IMR-90 (cell line): Measurements from ENCODE around the gene ATG5. TPM values are rescaled to one million over a fixed set of nuclear protein-coding genes. Genes with fewer than 3 reads are reported as not detected.

Experiments used
- ATAC-seq: fragments of 200-7000 bp; cut with Tn5 transposase; 2 replicates; pipeline ENCODE4 v1.9.1; 2020; ENCODE audit warnings: low read depth, mild to moderate bottlenecking, moderate library complexity
- BruUV-seq: library from RNA; stranded (reverse); fragments of 400-500 nt; replicated peaks from 2 replicates; lab custom pipeline; 2021; lab: Mats Ljungman, UMichigan
- CTCF ChIA-PET: fragments of 300-600 bp; formaldehyde crosslinking; extraction: SDS; loops from one replicate; lab custom pipeline; 2021; ENCODE audit warnings: antibody characterized with exemption; lab: Yijun Ruan, JAX
- POLR2A ChIA-PET: fragments of 300-600 bp; sonication (Branson Sonifier 250); formaldehyde crosslinking; loops from one replicate; lab custom pipeline; 2022; ENCODE audit warnings: antibody characterized with exemption; ENCODE audit not compliant: unreplicated experiment; lab: Charles Lee
- DNase-seq: peaks from one replicate; pipeline ENCODE4 v3.0.0; 2013
- H2AFZ ChIP-seq: replicated peaks from 2 replicates; pipeline ENCODE3; 2013; ENCODE audit warnings: low read length, mild to moderate bottlenecking; ENCODE audit not compliant: poor library complexity
- H2AK5ac ChIP-seq: 2 replicates; pipeline ENCODE4 v1.6.1; 2013; ENCODE audit warnings: low read depth, low read length, inconsistent platforms
- H2AK9ac ChIP-seq: replicated peaks from 2 replicates; pipeline ENCODE3; 2013; ENCODE audit warnings: mild to moderate bottlenecking, low read depth, low read length, moderate library complexity; ENCODE audit not compliant: poor library complexity
- H2BK120ac ChIP-seq: 2 replicates; pipeline ENCODE4 v1.6.1; 2013; ENCODE audit warnings: low read depth, low read length, inconsistent platforms
- H2BK15ac ChIP-seq: 3 replicates; pipeline ENCODE4 v1.6.1; 2013; ENCODE audit warnings: low read depth, low read length, inconsistent platforms
- H2BK20ac ChIP-seq: 2 replicates; pipeline ENCODE4 v1.6.1; 2013; ENCODE audit warnings: low read depth, mild to moderate bottlenecking, inconsistent platforms, low read length, moderate library complexity
- H2BK5ac ChIP-seq: 2 replicates; pipeline ENCODE4 v1.6.1; 2013; ENCODE audit warnings: mild to moderate bottlenecking, low read depth, low read length, inconsistent platforms; ENCODE audit not compliant: poor library complexity, severe bottlenecking
- H3K14ac ChIP-seq: replicated peaks from 2 replicates; pipeline ENCODE4 v1.6.1; 2013; ENCODE audit warnings: low read depth, low read length, inconsistent platforms
- H3K18ac ChIP-seq: 2 replicates; pipeline ENCODE4 v1.6.1; 2013; ENCODE audit warnings: low read depth, low read length, control low read depth
- H3K23ac ChIP-seq: 2 replicates; pipeline ENCODE4 v1.6.1; 2013; ENCODE audit warnings: low read depth, low read length, inconsistent platforms
- H3K27ac ChIP-seq: 2 replicates; pipeline ENCODE4 v1.5.1; 2013; ENCODE audit warnings: mild to moderate bottlenecking, control low read depth, low read length; ENCODE audit not compliant: insufficient read depth
- H3K27me3 ChIP-seq: 2 replicates; pipeline ENCODE4 v1.6.1; 2013; ENCODE audit warnings: low read length; ENCODE audit not compliant: control insufficient read depth, insufficient read depth
- H3K36me3 ChIP-seq: 2 replicates; pipeline ENCODE4 v1.6.1; 2013; ENCODE audit warnings: low read length, mixed read lengths; ENCODE audit not compliant: control insufficient read depth, insufficient read depth
- H3K4ac ChIP-seq: 2 replicates; pipeline ENCODE4 v1.6.1; 2013; ENCODE audit warnings: low read depth, low read length, inconsistent platforms
- H3K4me1 ChIP-seq: 2 replicates; pipeline ENCODE4 v1.6.1; 2013; ENCODE audit warnings: low read length, mixed read lengths; ENCODE audit not compliant: control insufficient read depth, insufficient read depth
- H3K4me2 ChIP-seq: 2 replicates; pipeline ENCODE4 v1.6.1; 2013; ENCODE audit warnings: low read depth, mild to moderate bottlenecking, control low read depth, low read length, moderate library complexity
- H3K4me3 ChIP-seq: 2 replicates; pipeline ENCODE4 v1.5.1; 2013; ENCODE audit warnings: low read depth, mild to moderate bottlenecking, control low read depth, low read length, moderate library complexity; ENCODE audit not compliant: insufficient read depth
- H3K56ac ChIP-seq: 2 replicates; pipeline ENCODE4 v1.6.1; 2013; ENCODE audit warnings: low read length, inconsistent platforms; ENCODE audit not compliant: insufficient read depth; ENCODE audit errors: extremely low read depth
- H3K79me1 ChIP-seq, 2 experiments: 2 replicates each; pipeline ENCODE4 v1.6.1; 2013; ENCODE audit warnings: low read length in 2 of 2, inconsistent platforms in 1 of 2, low read depth in 1 of 2
- H3K9ac ChIP-seq: 2 replicates; pipeline ENCODE4 v1.6.1; 2013; ENCODE audit warnings: low read depth, low read length, control low read depth
- H3K9me1 ChIP-seq: 2 replicates; pipeline ENCODE4 v1.6.1; 2013; ENCODE audit warnings: low read length, inconsistent platforms; ENCODE audit not compliant: insufficient read depth
- H3K9me3 ChIP-seq: 2 replicates; pipeline ENCODE4 v1.6.1; 2013; ENCODE audit warnings: low read length; ENCODE audit not compliant: control insufficient read depth, insufficient read depth
- H4K20me1 ChIP-seq: 2 replicates; pipeline ENCODE4 v1.6.1; 2013; ENCODE audit warnings: low read length, inconsistent platforms; ENCODE audit not compliant: insufficient read depth
- H4K5ac ChIP-seq: 2 replicates; pipeline ENCODE4 v1.6.1; 2013; ENCODE audit warnings: mild to moderate bottlenecking, low read depth, low read length, control low read depth
- H4K8ac ChIP-seq, 2 experiments: 2 replicates each; pipeline ENCODE4 v1.6.1; 2013; ENCODE audit warnings: low read depth in 2 of 2, low read length in 2 of 2, control low read depth in 1 of 2, inconsistent platforms in 1 of 2
- H4K91ac ChIP-seq: 2 replicates; pipeline ENCODE4 v1.6.1; 2013; ENCODE audit warnings: low read depth, low read length, inconsistent platforms; ENCODE audit not compliant: insufficient read depth
- BHLHE40 ChIP-seq: fragments of 150-350 bp; IDR thresholded peaks from 2 replicates; pipeline ENCODE4 v1.6.1; 2016; ENCODE audit warnings: mild to moderate bottlenecking, low read depth, low read length
- CEBPB ChIP-seq: IDR thresholded peaks from 2 replicates; pipeline ENCODE4 v1.6.1; 2012; ENCODE audit warnings: low read depth, low read length, improper control_type of control experiment
- CHD1 ChIP-seq: IDR thresholded peaks from 2 replicates; pipeline ENCODE4 v1.6.1; 2012; ENCODE audit warnings: low read depth, low read length, improper control_type of control experiment
- FOS ChIP-seq: fragments of 150-350 bp; IDR thresholded peaks from 2 replicates; pipeline ENCODE4 v1.6.1; 2016; ENCODE audit warnings: low read depth, low read length
- MAFK ChIP-seq: IDR thresholded peaks from 2 replicates; pipeline ENCODE4 v1.6.1; 2012; ENCODE audit warnings: low read depth, low read length, improper control_type of control experiment
- MAZ ChIP-seq: IDR thresholded peaks from 2 replicates; pipeline ENCODE4 v1.6.1; 2012; ENCODE audit warnings: low read depth, mild to moderate bottlenecking, low read length, improper control_type of control experiment, moderate library complexity, borderline replicate concordance
- MXI1 ChIP-seq: IDR thresholded peaks from 2 replicates; pipeline ENCODE4 v1.6.1; 2012; ENCODE audit warnings: low read depth, mild to moderate bottlenecking, low read length, moderate library complexity, borderline replicate concordance
- NFE2L2 ChIP-seq: fragments of 150-350 bp; IDR thresholded peaks from 2 replicates; pipeline ENCODE4 v1.6.1; 2016; ENCODE audit warnings: low read depth, mild to moderate bottlenecking, low read length
- POLR2A ChIP-seq: IDR thresholded peaks from 2 replicates; pipeline ENCODE4 v1.6.1; 2012; ENCODE audit warnings: mild to moderate bottlenecking, low read depth, low read length
- RAD21 ChIP-seq: IDR thresholded peaks from 2 replicates; pipeline ENCODE4 v1.6.1; 2012; ENCODE audit warnings: low read length, improper control_type of control experiment
- RCOR1 ChIP-seq: IDR thresholded peaks from 2 replicates; pipeline ENCODE4 v1.6.1; 2012; ENCODE audit warnings: mild to moderate bottlenecking, low read length, improper control_type of control experiment; ENCODE audit not compliant: insufficient replicate concordance
- RFX5 ChIP-seq: IDR thresholded peaks from 2 replicates; pipeline ENCODE4 v1.8.0; 2012; ENCODE audit warnings: low read depth, mild to moderate bottlenecking, low read length, moderate library complexity
- SMC3 ChIP-seq: fragments of 150-350 bp; IDR thresholded peaks from 2 replicates; pipeline ENCODE4 v1.6.1; 2016; ENCODE audit warnings: low read depth, mild to moderate bottlenecking, antibody characterized with exemption, low read length, moderate library complexity
- USF2 ChIP-seq: fragments of 150-350 bp; IDR thresholded peaks from 2 replicates; pipeline ENCODE4 v1.6.1; 2017; ENCODE audit warnings: mild to moderate bottlenecking, antibody characterized with exemption, low read length, low read depth
- WGBS, 2 experiments: methylation state at CpG; one replicate each; pipeline versions ENCODE4 v1.1.5 to v1.1.7; 2013; ENCODE audit warnings: missing lambda C conversion rate in 2 of 2; ENCODE audit not compliant: insufficient read length in 1 of 2; ENCODE audit errors: extremely low coverage in 2 of 2; 5-methylcytosine and 5-hydroxymethylcytosine counted together
- dilution Hi-C: fragments of 300-500 bp; cut with HindIII; formaldehyde crosslinking; loops from one replicate; pipeline ENCODE4 v1.14.3; 2018; ENCODE audit warnings: low sequenced_read_pairs; ENCODE audit not compliant: unreplicated experiment
- in situ Hi-C: fragments of 300-500 bp; cut with MboI; formaldehyde crosslinking; loops from 3 replicates; pipeline ENCODE4 v1.14.3; 2019; ENCODE audit warnings: low sequenced_read_pairs, inconsistent platforms, mixed read lengths
- intact Hi-C: fragments of 100-400 bp; cut with micrococcal nuclease; formaldehyde crosslinking; loops from 2 replicates; pipeline ENCODE4 v1.10.0; 2022
- polyA plus RNA-seq, 3 experiments: library from polyadenylated mRNA; depleted of rRNA; stranded (reverse); fragments of >200 nt; gene quantifications; 2 replicates each; pipeline ENCODE4 v1.2.3, GENCODE V29; 2012; ENCODE audit warnings: low replicate concordance in 1 of 3
- total RNA-seq: library from RNA; depleted of rRNA; stranded (reverse); fragments of >200 nt; gene quantifications from 2 replicates; pipeline ENCODE4 v1.2.3, GENCODE V29; 2012
- TF ChIP-seq, protein P1 (sequence below): conservative IDR thresholded peaks from 2 replicates; pipeline ENCODE4 v1.5.1; 2012; ENCODE audit warnings: mild to moderate bottlenecking, low read depth, low read length, improper control_type of control experiment
- TF ChIP-seq, protein P2 (sequence below): fragments of 150-350 bp; IDR thresholded peaks from 2 replicates; pipeline ENCODE4 v1.6.1; 2016; ENCODE audit warnings: low read depth, mild to moderate bottlenecking, low read length, moderate library complexity, borderline replicate concordance

The ATG5 gene
- total and polyA plus RNA-seq, 2 of the 4 experiments (the other 2 are of a cell fraction): 13.5 to 28.0 TPM

DNA sequence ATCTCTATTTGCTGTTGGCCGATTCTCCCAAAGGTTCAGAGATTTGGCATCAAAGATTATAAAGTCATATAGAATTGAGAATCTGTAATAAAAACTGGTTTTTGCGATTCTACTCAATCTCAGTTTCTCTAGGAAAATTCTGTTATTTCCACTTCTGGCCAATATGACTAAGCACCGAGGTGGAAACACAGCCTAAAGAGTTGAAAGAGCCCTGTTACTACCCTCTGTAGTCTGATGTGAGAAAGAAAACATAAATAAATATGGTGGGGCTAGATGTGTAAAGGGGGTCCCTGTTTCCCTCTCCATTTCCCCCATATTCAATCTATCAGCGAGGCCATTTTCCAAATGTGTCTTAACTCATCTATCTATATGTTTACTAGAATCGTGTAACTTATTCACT is 156.0 kb downstream of the ATG5 start:
- H2BK120ac ChIP-seq: no peak overlapping the region
- intact Hi-C loops: no loop called here
- H3K27me3 ChIP-seq: no peaks in the 10 kb centered on the region
- TF ChIP-seq BHLHE40 (no peak), RFX5 (no peak), MAFK (no peak), MXI1 (no peak), CEBPB (no peak), RAD21 (no peak), CHD1 (no peak), FOS (no peak), SMC3 (no peak), RCOR1 (no peak), NFE2L2 (no peak), POLR2A (no peak), USF2 (no peak), MAZ (no peak)
- TF ChIP-seq, protein P1, sequence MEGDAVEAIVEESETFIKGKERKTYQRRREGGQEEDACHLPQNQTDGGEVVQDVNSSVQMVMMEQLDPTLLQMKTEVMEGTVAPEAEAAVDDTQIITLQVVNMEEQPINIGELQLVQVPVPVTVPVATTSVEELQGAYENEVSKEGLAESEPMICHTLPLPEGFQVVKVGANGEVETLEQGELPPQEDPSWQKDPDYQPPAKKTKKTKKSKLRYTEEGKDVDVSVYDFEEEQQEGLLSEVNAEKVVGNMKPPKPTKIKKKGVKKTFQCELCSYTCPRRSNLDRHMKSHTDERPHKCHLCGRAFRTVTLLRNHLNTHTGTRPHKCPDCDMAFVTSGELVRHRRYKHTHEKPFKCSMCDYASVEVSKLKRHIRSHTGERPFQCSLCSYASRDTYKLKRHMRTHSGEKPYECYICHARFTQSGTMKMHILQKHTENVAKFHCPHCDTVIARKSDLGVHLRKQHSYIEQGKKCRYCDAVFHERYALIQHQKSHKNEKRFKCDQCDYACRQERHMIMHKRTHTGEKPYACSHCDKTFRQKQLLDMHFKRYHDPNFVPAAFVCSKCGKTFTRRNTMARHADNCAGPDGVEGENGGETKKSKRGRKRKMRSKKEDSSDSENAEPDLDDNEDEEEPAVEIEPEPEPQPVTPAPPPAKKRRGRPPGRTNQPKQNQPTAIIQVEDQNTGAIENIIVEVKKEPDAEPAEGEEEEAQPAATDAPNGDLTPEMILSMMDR: no peak
- TF ChIP-seq, protein P2, sequence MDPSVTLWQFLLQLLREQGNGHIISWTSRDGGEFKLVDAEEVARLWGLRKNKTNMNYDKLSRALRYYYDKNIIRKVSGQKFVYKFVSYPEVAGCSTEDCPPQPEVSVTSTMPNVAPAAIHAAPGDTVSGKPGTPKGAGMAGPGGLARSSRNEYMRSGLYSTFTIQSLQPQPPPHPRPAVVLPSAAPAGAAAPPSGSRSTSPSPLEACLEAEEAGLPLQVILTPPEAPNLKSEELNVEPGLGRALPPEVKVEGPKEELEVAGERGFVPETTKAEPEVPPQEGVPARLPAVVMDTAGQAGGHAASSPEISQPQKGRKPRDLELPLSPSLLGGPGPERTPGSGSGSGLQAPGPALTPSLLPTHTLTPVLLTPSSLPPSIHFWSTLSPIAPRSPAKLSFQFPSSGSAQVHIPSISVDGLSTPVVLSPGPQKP: no peak
- no peaks in the 10 kb centered on the region for H3K79me1 ChIP-seq
- no peak overlapping the region for H3K14ac ChIP-seq
- H3K4me3 ChIP-seq: no peak overlapping the region
- DNase-seq: no peak
- BruUV-seq: no TSS peak
- ChIA-PET POLR2A (no interaction called here), CTCF (no interaction called here)
- dilution Hi-C loops: no loop called here
- H3K18ac ChIP-seq: no peak overlapping the region
- no peak overlapping the region for H2AK5ac ChIP-seq
- no CpG with 5 or more reads among the region's 5 CpGs for WGBS, 2 experiments
- H2AFZ ChIP-seq: no peak overlapping the region
- ATAC-seq: no peak
- H2BK20ac ChIP-seq: no peak overlapping the region
- no peaks in the 10 kb centered on the region for H3K36me3 ChIP-seq
- H3K9ac ChIP-seq: no peak overlapping the region
- H3K4me1 ChIP-seq: 0 out of 2 replicates have a peak, but pooled peaks cover under 1% of the 10 kb centered on the region
- H4K20me1 ChIP-seq: no peaks in the 10 kb centered on the region
- no peak overlapping the region for H4K8ac ChIP-seq
- H3K23ac ChIP-seq: no peak overlapping the region
- peaks cover 6% of the 10 kb centered on the region for H3K9me1 ChIP-seq
- no peak overlapping the region for H2BK15ac ChIP-seq
- H3K9me3 ChIP-seq: no peaks in the 10 kb centered on the region
- in situ Hi-C loops: no loop called here
- no peak overlapping the region for H3K56ac ChIP-seq
- H3K4me2 ChIP-seq: no peak overlapping the region
- H3K27ac ChIP-seq: no peak overlapping the region
- H4K5ac ChIP-seq: no peak overlapping the region
- no peak overlapping the region for H2AK9ac ChIP-seq
- H4K91ac ChIP-seq: no peak overlapping the region
- no peak overlapping the region for H3K4ac ChIP-seq
- no peak overlapping the region for H2BK5ac ChIP-seq
